ENCODE measurements around the gene CTSE. TPM values are rescaled to one million over a fixed set of nuclear protein-coding genes. Genes with fewer than 3 reads are reported as not detected.

The CTSE gene
- total RNA-seq, 1 donor from 2014 or later, result 5.6 TPM

DNA sequence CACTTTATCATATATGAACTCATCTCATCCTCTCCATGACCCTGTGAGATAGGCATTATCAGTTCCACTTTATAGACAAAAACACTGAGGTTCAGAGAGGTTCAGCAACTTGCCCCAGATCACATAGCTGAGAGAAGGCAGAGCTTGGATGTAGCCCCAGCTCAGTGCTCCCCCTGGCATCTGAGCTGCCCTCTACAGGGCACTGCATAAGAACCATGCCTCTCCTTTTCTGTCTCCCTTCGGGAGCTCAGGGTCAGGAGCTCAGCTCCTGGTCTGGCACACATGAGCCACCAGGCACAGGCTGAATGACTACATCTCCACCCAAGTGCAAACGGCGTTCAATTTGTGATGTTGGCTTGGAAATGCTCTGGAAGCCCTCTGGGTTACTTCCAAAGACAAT lies 37.4 kb downstream of the CTSE start:
- Mint-ChIP-seq H3K4me3 (ENCODE audit: low read depth) (no peak overlapping the region), H3K27me3 (peaks cover 21% of the 10 kb centered on the region), H3K36me3 (ENCODE audit: insufficient read depth) (no peaks in the 10 kb centered on the region), H3K4me1 (ENCODE audit: low read depth) (peaks cover 10% of the 10 kb centered on the region), H3K27ac (no peak overlapping the region), H3K9me3 (ENCODE audit: low read depth) (peaks cover 6% of the 10 kb centered on the region)
- TF ChIP-seq, protein P1, sequence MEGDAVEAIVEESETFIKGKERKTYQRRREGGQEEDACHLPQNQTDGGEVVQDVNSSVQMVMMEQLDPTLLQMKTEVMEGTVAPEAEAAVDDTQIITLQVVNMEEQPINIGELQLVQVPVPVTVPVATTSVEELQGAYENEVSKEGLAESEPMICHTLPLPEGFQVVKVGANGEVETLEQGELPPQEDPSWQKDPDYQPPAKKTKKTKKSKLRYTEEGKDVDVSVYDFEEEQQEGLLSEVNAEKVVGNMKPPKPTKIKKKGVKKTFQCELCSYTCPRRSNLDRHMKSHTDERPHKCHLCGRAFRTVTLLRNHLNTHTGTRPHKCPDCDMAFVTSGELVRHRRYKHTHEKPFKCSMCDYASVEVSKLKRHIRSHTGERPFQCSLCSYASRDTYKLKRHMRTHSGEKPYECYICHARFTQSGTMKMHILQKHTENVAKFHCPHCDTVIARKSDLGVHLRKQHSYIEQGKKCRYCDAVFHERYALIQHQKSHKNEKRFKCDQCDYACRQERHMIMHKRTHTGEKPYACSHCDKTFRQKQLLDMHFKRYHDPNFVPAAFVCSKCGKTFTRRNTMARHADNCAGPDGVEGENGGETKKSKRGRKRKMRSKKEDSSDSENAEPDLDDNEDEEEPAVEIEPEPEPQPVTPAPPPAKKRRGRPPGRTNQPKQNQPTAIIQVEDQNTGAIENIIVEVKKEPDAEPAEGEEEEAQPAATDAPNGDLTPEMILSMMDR (IDR thresholded peaks at IDR 0.05; ENCODE audit: unreplicated experiment), result no peak
- DNase-seq (ENCODE audit: low spot score, unreplicated experiment), result no peak

DNA sequence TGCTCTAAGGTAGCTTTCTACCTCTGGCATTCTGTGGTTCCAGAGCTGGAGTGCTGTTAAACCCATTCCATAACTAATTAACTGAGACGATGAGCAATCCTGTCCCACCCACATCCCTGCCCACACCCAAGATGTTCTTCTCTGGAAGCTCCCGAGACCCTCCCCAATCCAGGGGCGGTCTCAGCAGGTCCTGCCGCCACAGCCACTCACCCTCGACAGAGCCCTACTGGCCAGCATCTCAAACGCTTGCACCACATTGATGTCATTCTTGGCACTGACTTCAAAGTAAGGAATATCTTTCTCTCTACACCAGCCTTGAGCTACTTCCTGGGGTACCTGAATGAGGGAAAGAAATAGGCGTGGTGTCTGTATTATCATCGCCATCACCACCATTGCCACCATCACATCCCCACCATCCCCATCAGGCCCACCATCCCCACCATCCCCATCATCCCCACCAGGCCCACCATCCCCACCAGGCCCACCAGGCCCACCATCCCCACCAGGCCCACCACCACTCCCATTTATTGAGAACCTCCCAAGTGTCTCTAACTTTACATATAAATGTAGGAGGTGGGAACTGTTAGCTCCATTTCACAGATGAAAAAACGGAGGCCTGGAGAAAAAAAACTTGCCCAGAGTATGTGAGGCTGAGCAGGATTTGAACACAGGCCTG lies 38.2 kb downstream of the CTSE start:
- TF ChIP-seq, protein P1 (IDR thresholded peaks at IDR 0.05; ENCODE audit: unreplicated experiment), result no peak
- H3K27ac Mint-ChIP-seq, result no peak overlapping the region
- H3K4me3 Mint-ChIP-seq (ENCODE audit: low read depth), result no peak overlapping the region
- DNase-seq (ENCODE audit: low spot score, unreplicated experiment), result no peak
- H3K4me1 Mint-ChIP-seq (ENCODE audit: low read depth), result peaks cover 10% of the 10 kb centered on the region
- peaks cover 17% of the 10 kb centered on the region for H3K27me3 Mint-ChIP-seq
- no peaks in the 10 kb centered on the region for H3K36me3 Mint-ChIP-seq (ENCODE audit: insufficient read depth)
- peaks cover 6% of the 10 kb centered on the region for H3K9me3 Mint-ChIP-seq (ENCODE audit: low read depth)

DNA sequence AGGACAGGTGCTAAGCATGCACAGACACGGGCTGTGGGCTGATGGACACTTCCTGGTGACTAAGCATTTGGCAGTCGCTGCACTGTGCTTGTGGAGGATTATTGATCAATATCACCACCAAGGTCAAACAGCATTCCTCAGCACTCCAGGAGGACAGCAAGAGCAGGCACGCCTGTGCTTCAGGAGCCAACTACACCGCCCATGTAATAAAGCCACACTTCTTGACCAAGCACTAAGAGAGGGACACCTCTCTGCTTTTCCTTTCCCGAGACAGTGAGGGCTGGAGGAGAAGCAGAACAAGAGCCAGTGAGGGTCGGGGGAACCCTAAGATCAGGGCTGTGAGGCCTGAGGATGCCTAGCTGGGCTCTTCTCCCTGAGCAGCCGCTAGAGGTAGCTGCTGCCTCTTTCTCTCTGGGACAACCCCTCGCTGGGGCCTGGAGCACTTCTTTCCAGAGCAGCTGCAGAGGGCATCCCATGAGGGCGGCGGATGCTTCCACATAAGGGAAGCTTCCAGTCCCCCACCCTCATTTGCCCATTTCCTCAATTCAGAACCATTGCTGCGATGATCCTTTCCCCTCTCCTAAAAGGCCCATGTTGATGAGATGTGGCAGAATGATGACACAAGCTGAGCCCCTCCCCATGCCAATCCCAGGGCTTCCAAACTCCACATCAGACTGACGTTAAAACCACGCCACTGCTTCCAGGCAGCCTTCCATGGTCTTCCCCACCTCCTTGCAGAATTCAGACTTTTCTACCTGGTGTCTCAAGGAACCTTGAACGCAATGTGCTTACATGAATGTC lies 39.6 kb downstream of the CTSE start:
- H3K27me3 Mint-ChIP-seq, result peaks cover 5% of the 10 kb centered on the region
- TF ChIP-seq, protein P1 (IDR thresholded peaks at IDR 0.05; ENCODE audit: unreplicated experiment), result peak; percentile 81
- H3K36me3 Mint-ChIP-seq (ENCODE audit: insufficient read depth), result no peaks in the 10 kb centered on the region
- H3K4me3 Mint-ChIP-seq (ENCODE audit: low read depth), result no peak overlapping the region
- peak overlapping the region; percentile 84 for H3K27ac Mint-ChIP-seq
- peaks cover 6% of the 10 kb centered on the region for H3K9me3 Mint-ChIP-seq (ENCODE audit: low read depth)
- peak; percentile 21 for DNase-seq (ENCODE audit: low spot score, unreplicated experiment)
- H3K4me1 Mint-ChIP-seq (ENCODE audit: low read depth), result peaks cover 10% of the 10 kb centered on the region

DNA sequence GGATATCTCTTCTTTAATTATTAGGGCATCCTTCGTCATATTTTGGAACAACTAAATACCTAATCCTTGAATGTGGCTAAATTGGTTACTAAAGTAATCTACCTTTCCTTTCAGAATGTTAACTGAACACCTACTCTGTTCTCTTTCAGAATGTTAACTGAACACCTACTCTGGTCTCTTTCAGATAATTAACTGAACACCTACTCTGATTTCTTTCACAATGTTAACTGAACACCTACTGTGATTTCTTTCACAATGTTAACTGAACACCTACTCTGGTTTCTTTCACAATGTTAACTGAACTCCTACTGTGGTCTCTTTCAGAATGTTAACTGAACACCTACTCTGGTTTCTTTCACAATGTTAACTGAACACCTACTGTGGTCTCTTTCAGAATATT lies 42.4 kb downstream of the CTSE start:
- TF ChIP-seq, protein P1 (IDR thresholded peaks at IDR 0.05; ENCODE audit: unreplicated experiment), result no peak
- H3K36me3 Mint-ChIP-seq (ENCODE audit: insufficient read depth), result no peaks in the 10 kb centered on the region
- H3K4me3 Mint-ChIP-seq (ENCODE audit: low read depth), result no peak overlapping the region
- peaks cover 6% of the 10 kb centered on the region for H3K9me3 Mint-ChIP-seq (ENCODE audit: low read depth)
- no peak overlapping the region for H3K27ac Mint-ChIP-seq
- H3K27me3 Mint-ChIP-seq, result peaks cover 3% of the 10 kb centered on the region
- peaks cover 14% of the 10 kb centered on the region for H3K4me1 Mint-ChIP-seq (ENCODE audit: low read depth)
- DNase-seq (ENCODE audit: low spot score, unreplicated experiment), result no peak

DNA sequence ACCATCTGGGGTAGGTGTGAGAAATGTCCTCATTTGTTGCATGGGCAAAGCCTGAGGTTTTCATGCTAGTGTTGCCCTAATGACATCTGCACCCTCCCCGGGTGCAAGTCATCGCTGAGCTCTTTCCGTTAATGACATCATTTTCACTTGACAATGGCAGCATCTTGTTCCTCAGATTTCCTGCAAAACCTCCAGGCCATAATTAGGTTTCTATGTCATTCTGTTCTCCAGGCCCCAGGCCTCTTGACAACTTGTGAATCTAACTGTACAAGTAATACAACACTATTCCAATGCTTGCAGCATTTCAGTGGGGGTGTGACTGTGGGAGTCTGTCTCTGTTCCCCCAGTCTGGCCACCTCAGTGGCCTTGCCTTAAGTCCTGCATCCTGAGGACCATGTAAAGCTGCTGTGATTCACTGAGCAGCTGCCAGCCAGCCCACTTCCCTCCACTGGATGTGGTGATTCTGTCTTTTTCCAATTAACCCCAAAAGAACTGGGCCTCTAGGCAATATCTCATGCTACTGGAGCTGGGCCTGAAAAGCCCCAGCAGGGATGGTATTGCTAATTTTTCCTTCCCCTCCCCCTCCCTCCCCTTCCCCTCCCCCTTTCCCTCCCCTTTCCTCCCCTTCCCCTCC lies 43.3 kb downstream of the CTSE start:
- H3K27ac Mint-ChIP-seq, result no peak overlapping the region
- peaks cover 15% of the 10 kb centered on the region for H3K4me1 Mint-ChIP-seq (ENCODE audit: low read depth)
- no peaks in the 10 kb centered on the region for H3K36me3 Mint-ChIP-seq (ENCODE audit: insufficient read depth)
- TF ChIP-seq, protein P1 (IDR thresholded peaks at IDR 0.05; ENCODE audit: unreplicated experiment), result no peak
- H3K4me3 Mint-ChIP-seq (ENCODE audit: low read depth), result no peak overlapping the region
- DNase-seq (ENCODE audit: low spot score, unreplicated experiment), result no peak
- H3K9me3 Mint-ChIP-seq (ENCODE audit: low read depth), result peaks cover 6% of the 10 kb centered on the region
- H3K27me3 Mint-ChIP-seq, result peaks cover 3% of the 10 kb centered on the region
